ENCODE results near the gene TEKTIP1.

Gene TEKTIP1

DNA sequence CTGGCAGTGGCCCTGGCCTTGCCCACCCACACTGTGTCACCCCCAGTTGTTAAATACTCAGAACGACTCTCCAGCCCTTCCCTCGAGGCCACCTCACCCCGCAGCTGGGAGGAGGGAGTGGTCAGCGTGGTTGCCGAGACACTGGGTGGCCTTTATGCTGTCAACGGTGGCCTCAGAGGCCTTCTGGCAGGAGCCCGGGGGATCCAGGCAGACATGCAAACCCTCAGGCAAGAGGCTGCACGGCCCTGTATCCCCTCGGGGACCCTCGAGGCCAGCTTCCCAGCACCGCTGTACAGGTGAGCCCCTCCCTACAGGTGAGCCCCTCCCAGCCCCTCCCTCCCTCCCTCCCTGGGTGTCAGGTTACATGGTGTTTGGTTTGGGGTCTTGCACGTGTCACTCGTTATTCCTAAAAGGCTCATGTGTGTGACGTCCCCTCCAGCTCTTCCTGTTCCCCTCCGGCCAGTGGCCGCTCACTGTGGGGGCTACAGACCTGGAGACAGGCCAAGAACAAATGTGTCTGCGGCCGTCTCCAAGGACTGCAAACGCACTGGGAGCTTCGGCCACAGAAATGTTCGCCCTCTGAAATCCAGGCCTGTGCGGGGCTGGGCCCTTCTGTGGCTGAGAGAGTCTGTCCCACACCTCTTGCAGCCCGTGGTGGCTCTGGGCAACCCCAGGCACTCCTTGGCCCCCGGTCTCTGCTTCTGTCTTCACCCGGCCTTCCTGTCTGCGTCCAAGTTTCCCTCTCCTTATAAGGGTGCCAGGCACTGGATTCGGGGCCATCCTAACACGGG is at the start of gene TEKTIP1:
TSS of gene TEKTIP1 (plus strand) at position 210 of the 791 bp plus-strand sequence. CDS start at position 214, 4 bp downstream.
- ChIA-PET POLR2A (ENCODE audit: low non-redundant PET) (no interaction called here), CTCF (interaction anchor here (0.6 kb wide), 1 partner anchor 18 kb away, joined by 3 read pairs; no protein-coding TSS in a partner anchor)
- peak within 1 kb of the TSS; percentile 45 for H3K27ac ChIP-seq
- TF ChIP-seq, protein P1, sequence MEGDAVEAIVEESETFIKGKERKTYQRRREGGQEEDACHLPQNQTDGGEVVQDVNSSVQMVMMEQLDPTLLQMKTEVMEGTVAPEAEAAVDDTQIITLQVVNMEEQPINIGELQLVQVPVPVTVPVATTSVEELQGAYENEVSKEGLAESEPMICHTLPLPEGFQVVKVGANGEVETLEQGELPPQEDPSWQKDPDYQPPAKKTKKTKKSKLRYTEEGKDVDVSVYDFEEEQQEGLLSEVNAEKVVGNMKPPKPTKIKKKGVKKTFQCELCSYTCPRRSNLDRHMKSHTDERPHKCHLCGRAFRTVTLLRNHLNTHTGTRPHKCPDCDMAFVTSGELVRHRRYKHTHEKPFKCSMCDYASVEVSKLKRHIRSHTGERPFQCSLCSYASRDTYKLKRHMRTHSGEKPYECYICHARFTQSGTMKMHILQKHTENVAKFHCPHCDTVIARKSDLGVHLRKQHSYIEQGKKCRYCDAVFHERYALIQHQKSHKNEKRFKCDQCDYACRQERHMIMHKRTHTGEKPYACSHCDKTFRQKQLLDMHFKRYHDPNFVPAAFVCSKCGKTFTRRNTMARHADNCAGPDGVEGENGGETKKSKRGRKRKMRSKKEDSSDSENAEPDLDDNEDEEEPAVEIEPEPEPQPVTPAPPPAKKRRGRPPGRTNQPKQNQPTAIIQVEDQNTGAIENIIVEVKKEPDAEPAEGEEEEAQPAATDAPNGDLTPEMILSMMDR (conservative IDR thresholded peaks at IDR 0.05; ENCODE audit: low read depth): no peak
- no peak for DNase-seq (ENCODE audit: low spot score)

DNA sequence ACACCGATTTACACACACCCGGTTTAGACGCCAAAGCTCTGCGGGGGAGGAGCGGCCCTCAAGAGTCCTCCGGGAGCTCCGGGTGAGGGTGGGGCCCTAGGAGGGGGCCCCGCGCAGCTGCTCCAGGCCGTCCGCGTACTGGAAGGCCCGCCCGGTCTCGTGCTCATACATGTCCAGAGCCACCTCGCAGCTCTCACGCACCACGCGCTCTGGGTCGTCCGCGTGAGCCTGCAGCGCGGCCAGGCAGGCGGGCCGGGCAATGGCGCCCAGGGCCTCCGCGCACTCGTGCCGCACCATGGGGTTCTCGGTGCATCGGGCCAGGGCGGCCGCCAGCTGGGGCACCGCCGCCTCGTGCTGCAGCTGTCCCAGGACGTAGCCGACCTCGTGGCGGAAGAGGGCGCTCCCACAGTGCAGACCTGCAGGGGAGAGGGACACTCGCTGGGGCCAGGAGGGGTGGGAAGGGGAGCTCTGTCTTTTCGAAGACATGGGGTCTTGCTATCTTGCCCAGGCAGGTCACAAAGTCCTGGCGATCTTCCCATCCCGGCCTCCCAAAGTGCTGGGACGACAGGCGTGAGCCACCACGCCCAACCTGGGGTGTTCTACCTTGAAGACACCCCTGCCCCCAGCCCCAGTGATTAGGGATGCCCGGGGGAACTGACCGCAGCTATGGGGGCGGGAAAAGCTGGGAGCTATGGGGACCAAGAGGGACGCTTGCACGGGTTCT is 47.4 kb upstream of the TEKTIP1 start:
- H3K27ac ChIP-seq: no peak overlapping the region
- TF ChIP-seq, protein P1 (conservative IDR thresholded peaks at IDR 0.05; ENCODE audit: low read depth): no peak
- ChIA-PET POLR2A (ENCODE audit: low non-redundant PET) (no interaction called here), CTCF (interaction anchor here (0.5 kb wide), 1 partner anchor 53 kb away, joined by 3 read pairs; no protein-coding TSS in a partner anchor)
- DNase-seq (ENCODE audit: low spot score): no peak

DNA sequence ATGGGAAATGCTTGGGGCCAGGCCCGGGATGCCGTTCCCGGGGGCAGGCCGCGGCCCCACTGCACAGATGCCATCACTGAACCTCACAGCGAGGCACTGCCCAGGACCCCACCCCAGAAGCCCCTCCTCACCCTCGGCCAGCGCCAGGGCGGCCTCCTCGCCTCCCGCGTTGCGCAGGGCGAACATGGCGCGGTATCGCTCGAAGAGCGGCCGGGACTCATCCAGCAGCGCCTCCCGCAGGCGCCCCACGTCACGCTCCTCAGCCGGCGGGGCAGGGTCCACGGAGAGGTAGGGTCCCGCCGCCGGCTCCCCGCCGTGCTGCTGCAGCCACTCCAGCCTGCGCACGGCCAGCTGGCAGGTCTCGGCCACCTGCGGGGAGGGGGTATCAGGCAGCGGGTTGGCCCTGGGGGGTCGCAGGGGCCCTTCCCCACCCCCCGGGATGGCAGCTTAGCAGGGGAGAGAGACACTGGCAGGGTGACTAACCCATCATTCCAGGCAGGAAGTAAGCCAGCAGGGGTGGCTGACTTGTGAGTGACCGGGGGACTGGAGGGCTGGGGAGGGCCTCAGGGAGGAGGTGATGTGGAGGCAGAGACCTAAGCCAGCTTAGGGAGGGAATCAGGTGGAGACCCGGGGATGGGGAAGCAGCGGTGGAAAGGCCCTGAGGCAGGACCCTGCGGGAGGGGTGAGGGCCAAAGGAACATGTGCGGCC is 46.7 kb upstream of the TEKTIP1 start:
- H3K27ac ChIP-seq: no peak overlapping the region
- no peak for DNase-seq (ENCODE audit: low spot score)
- TF ChIP-seq, protein P1 (conservative IDR thresholded peaks at IDR 0.05; ENCODE audit: low read depth): no peak
- CTCF ChIA-PET: interaction anchor here (0.5 kb wide), 1 partner anchor 53 kb away, joined by 3 read pairs; no protein-coding TSS in a partner anchor
- POLR2A ChIA-PET (ENCODE audit: low non-redundant PET): no interaction called here

DNA sequence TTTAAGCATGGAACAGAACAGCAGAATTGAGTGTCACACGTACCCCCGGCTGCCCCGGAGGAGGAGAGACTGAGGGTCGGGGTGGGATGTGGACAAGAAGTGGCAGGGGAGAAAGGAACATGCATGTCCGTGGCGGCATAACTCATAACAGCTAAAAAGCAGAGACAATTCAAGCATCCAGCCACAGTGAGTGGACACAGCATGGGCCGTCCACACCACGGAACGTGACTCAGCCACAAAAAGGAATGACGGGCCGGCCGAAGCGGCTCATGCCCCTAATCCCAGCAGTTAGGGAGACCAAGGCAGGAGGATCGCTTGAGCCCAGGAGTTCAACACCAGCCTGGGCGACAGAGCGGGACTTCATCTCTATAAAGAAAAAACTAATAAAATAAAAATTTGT is 46.1 kb upstream of the TEKTIP1 start:
- POLR2A ChIA-PET (ENCODE audit: low non-redundant PET): no interaction called here
- TF ChIP-seq, protein P1 (conservative IDR thresholded peaks at IDR 0.05; ENCODE audit: low read depth): no peak
- 0 out of 2 replicates have a peak overlapping the region, but pooled peaks have one; percentile 2 for H3K27ac ChIP-seq
- CTCF ChIA-PET: no interaction called here
- no peak for DNase-seq (ENCODE audit: low spot score)

DNA sequence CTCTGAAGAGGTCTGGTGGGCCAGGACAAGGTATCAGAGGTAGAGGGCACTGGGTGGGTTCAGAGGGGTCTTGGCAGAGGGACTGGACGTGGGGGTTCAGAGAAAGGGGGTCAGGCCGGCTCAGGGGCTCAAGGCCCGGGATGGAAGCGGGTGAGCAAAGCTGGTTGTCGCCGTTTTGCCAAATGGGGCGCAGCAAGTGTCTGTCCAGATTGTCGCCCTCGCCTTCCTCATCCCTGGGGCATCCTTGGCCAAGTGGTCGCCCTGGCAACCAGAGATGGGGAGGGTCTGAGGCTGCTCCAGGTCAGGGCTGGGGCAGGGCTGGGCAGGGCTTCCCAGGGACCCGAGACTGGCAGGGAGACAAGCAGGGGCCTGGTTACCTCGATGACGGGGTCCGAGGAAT is 45.3 kb upstream of the TEKTIP1 start:
- TF ChIP-seq, protein P1 (conservative IDR thresholded peaks at IDR 0.05; ENCODE audit: low read depth): no peak
- ChIA-PET POLR2A (ENCODE audit: low non-redundant PET) (no interaction called here), CTCF (interaction anchor here (0.6 kb wide), 1 partner anchor 65 kb away, joined by 3 read pairs; no protein-coding TSS in a partner anchor)
- no peak for DNase-seq (ENCODE audit: low spot score)
- 0 out of 2 replicates have a peak overlapping the region, but pooled peaks have one; percentile 2 for H3K27ac ChIP-seq

DNA sequence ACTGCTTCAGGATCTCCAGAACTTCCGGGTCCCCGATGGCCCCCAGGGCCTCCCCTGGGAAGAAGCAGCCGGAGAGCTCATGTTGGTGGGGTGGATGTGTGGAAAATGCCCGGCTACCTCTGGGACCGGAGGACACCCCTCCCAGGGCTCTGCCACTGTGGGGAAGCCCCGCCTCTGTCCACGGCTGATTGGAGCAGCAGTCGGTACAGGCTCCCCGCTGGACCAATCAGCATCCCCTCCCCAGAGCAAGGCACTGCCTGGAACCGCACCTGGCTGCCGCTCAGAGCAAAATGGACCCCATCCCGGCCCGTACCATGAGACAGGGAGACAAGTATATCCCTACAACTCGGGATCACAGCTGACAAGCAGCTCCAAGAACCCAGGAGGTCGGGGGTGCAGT is 44.9 kb upstream of the TEKTIP1 start:
- no peak overlapping the region for H3K27ac ChIP-seq
- DNase-seq (ENCODE audit: low spot score): peak; percentile 59
- TF ChIP-seq, protein P1 (conservative IDR thresholded peaks at IDR 0.05; ENCODE audit: low read depth): no peak
- POLR2A ChIA-PET (ENCODE audit: low non-redundant PET): no interaction called here
- CTCF ChIA-PET: interaction anchor here (0.6 kb wide), 1 partner anchor 65 kb away, joined by 3 read pairs; no protein-coding TSS in a partner anchor

All from RWPE1 (cell line).